GM18498 (cell line): Measurements from ENCODE around the gene RTL1.

Experiments used
- ATAC-seq: cut with Tn5 transposase; IDR thresholded peaks from one replicate; pipeline ENCODE4 v1.9.1; 2021; ENCODE audit warnings: mild to moderate bottlenecking, moderate library complexity; ENCODE audit not compliant: unreplicated experiment

Gene RTL1

DNA sequence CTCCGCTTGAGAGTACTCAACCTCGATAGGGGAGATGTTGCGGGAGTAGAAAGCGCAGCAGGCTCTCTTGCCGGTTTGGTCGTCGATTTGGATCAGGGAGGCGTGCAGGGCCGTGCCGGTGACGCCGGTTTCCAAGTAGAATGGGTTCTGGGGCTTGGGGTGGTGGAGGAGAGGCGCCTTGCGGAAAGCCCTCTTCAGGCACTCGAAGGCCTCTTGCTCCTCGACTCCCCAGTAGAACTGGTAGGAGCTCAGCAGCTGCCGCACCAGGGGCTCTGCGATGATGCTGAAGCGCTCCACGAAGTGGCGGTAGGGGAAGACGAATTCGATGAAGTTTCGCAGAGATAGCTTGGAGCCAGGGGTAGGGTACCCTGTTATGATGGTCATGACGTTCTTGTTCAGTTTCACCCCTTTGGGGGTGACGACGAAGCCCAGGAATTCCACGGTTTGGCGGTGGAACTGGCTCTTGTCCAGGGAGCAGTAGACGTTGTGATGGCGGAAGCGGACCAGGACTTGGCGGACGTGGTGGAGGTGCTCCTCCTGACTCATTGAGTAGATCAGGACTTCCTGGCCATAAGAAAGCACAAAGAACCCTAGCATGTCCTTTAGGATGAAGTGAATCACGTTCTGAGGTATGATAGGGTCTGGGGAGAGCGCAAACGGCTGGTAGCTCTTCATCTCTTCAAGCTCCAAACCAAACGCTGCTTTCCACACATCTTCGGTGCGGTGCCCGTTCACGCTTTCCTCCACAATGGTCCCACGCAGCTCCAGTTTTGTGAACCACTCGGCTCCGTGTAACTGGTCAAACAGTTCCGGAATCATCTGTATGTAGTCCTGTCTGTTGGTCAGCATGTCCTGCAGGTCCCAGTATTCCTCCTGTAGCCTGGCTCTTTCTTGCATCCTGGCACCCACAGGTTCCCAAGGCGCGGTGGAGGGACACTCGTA lies 21.2 kb downstream of the RTL1 start:
- ATAC-seq: no peak

DNA sequence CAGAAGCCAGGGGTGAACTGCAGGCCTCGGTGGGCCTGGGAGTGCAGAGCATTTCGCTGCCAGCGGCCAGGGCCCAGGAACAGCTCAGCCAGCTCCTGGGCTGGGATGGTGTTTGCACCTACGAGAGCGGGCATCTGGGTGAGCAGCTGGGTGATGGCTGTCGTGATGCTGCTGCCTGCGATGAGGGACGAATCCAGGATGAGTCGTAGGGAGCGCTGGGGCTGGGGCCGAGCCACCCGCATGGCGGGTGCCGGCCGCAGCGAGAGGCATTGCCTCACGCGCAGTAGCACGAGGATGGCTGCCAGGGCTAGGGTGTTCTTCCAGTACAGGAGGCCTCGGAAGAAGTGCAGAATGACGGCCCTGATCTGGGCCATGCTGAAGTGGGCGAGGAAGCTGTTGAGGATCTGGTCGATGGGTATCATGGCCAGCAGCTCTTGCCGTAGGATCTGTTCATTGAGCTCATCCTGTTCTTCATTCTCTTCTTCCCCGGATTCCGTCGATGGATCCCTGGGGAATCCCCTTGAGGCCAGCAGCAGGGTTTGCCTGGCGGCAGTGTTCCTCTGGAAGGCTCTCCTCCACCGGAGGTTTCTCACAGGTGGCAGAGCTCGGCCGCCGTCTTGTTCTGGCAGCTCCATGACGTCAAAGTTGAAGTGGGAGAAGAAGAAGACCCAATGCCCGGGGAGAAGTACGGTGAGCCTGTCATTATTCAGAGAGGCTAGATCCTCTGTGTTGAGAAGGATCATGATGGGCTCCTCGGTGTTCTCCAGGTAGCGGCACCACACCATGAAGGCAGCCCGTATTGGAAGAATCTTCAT lies 22.1 kb downstream of the RTL1 start:
- ATAC-seq: no peak

DNA sequence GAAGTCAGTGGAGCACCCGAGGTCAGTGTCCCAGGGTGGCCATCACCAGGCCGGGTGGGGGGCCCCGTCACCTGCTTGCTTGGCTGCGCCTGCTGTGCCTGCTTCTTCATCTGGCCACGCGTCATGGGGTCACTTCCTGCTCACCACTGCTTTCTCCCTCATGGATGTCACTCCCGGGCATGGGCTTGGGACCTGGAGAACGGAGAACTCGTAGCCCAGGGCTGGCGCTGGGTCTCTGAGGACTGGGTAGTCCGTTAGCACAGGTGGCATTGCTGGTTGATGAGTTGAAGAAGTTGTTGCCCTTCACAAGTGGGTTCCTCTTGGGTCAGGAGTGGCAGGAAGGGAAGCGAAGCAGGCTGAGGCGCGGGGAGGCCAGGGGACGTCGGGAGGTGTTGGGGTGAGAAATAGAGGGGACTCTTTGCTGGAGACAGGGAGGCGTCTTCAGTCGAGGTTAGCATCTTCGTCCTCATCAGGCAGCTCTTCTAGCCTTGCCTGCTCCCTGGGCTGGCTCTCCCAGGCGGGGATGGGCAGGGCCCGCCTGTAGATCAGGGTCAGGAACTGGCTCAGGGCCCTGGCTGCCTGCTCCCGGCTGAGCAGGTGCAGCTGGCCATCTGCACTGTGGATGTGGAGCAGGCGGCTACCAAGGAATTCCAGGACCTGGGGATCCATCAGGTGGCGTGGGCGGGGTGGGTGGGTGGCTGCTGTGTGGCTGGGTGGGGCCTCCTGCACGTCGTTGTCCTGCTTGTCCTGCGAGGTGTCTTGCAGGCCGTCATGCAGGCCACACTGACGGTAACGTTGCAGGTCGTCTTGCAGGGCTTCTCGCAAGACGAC lies 23.0 kb downstream of the RTL1 start:
- no peak for ATAC-seq

DNA sequence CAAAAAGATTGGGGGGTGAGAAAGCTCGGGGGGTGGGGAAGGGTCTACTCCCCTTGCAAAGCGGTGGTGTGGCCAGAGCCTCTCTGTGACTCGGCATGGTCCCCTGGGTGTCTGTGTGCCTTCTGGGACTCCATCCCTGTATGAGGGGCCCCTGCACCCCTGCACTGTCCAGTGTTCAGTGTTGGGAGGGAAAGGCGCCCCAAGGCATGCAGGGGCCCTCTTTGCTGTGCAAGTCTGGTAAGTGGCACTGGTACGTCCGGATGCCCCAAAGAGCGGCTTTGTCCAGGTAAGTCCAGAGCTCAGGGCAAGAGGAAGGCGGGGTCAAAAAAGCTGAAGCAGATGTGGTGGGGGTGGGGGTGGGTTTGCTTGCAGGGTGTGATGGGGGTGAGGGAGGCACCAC lies 23.7 kb downstream of the RTL1 start:
- no peak for ATAC-seq

DNA sequence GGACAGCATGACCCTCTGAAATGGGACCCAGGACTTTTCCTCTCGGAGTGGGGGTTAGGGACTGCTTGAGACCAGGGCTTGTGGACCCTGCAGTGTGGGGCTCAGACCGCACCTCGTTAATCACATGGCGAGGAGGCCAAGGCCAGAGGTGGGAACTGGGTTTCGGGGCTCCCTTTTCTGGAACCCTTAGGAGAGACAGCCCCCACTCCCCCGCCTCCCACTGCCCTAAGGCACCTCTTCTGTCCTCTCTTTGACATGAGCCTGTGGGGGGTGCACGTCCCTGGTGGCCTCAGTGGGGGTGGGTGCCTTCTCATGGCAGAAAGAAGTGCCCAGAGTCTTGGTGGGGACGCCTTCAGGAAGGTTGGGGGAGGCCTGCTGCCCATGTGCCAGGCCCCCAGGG lies 24.3 kb downstream of the RTL1 start:
- ATAC-seq: no peak

DNA sequence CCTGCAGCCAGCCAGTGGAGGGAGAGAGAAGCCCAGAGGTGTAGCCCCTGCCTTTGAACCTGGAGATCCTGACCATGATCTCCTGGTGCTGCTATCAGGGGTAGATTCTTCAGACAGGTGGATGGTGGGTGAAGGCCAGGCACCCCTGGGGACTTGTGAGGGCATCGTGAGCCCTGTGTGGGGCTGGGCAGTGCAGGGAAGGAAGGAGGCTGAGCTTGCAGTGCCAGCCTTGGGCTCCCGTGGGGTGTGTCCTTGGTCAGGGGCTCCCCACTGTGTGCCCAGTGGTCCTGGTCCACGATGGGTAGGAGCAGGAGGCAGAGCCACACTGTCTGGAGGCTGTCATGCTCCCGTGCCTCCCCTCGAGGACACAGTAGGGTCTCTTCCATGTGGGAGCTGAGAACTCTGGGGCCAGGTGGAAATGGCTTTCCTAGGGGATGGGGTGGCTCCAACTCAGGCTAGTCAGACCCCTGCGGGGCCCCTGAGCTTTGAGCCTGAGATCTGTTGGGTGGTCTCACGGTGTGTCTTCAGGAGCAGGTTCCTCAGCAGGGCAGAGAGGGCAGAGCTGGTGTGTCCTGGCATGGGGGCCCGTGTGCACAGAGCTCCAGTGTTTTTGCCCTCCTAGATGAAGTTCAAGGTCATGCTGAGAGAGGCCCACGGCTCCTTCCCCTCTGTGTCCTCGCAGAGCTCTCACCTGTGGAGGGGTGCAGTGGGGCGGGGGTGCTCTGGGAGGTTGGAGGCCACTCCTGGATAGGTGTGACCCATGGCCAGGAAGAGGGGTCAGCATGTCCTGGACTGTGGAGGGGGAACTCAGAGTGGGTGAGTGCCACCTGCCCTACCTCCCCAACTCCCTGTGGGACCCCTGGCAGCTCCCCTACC lies 25.0 kb downstream of the RTL1 start:
- no peak for ATAC-seq

DNA sequence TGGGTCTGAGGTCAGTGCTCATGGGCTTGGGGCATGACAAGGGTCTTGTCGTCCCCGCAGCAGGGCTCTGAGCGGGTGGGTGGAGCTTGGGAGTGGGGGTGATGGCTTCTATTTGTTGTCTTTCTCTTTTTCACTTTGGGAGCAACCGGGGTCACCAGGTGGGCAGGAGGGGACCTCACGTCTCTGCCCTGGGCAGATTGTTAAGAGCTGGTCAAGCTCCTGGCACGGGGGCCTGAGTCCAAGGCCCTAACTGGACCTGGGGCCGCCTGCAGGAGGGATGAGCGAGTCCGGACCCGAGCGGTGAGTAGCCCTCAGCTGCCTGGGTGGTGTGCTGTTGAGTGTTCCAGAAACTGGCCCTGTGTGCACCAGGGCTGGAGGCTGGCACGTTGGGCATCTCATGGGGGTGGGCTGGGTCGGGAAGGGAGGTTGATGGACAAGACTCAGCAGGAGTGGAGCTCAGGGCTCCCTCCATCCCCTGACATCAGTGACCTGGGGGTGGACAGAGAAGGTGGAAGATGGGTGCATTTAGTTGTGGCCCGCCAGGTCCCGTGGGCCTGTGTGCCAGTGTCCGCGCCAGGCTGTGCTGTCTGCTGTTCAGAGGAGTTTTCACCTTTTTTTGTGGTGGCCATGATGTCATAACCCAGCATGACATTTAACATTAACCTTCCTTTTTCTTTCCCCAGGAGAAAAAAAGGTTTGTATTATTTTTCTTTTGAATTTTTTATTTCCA lies 27.5 kb downstream of the RTL1 start:
- ATAC-seq: no peak

DNA sequence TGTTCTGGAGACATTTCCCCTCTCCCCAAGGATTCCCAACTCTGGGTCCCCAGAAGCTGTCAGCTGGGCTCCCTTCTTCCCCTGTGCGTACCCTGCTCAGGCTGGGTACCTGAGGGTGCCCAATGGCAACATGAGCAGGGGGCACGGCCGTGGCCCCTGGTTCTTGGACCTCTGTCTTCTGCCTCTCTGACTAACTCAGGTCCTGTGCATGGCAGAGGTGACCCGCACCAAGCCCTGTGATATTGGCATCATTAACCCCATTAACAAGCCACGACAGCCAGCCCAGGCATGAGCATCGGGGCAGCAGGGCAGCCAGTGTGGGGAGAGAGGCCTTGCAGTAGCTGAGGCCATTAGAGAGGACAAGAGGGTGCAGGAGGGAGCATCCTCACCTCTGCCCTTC lies 28.4 kb downstream of the RTL1 start:
- ATAC-seq: no peak

DNA sequence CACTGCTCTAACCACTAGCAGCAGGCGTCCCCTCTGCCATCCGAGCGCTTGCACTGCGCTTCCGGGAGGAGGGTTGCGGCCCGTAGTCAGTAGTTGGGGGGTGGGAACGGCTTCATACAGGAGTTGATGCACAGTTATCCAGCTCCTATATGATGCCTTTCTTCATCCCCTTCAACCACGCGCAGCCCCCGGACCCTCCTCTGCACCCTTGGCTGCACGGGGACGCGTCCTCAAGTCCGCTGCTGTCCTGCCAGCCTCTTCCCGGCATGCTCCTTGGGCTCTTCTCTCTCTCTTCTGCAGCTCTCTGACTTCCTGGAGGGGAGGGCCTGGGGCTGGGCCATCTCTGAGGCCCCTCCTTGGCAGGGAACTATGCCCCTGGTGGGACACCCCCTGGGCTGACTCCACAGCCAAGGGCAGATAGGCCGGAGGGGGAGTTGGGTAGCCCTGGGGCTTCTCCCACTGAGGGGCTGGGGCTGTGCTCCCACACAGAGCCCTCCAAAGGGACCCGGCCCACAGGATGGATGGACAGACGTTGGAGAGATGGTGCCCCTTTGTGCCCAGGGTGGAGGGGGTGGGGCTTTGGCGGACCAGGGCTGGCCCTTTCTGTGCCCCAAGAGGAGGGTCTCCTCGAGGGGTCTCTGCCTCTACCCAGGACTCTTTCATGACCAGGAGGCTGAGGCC lies 29.0 kb downstream of the RTL1 start:
- ATAC-seq: no peak

DNA sequence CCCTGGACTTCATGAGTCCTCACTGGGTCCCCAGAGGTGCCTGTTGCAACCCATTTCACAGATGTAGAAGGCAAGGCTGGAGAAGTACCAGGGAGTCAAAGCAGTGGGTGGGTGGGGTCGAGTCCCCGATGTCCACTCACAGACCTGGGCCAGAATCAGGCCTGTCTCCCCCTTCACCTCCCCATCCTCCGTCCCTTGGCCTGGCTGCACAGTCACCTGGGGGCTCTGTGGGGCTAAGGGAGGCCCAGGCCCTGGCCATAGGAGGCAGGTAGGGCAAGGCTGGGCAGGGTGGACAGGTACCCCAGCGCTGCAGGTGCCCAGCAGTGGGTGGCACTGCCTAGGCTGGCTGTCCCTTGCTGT lies 29.5 kb downstream of the RTL1 start:
- no peak for ATAC-seq

DNA sequence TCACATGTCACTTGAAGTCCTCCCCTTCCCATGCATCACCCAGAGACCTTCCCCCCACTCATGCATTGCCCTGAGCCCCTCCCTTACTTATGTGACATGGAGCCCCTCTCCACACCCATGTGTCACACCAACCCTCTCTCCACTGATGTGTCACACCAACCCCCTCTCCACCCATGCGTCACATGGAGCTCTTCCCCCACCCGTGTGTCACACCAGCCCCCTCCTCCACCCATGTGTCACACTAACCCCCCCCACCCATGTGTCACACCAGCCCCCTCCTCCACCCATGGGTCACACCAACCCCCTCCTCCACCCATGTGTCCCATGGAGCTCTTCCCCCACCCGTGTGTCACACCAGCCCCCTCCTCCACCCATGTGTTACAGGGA lies 30.4 kb downstream of the RTL1 start:
- ATAC-seq: no peak

DNA sequence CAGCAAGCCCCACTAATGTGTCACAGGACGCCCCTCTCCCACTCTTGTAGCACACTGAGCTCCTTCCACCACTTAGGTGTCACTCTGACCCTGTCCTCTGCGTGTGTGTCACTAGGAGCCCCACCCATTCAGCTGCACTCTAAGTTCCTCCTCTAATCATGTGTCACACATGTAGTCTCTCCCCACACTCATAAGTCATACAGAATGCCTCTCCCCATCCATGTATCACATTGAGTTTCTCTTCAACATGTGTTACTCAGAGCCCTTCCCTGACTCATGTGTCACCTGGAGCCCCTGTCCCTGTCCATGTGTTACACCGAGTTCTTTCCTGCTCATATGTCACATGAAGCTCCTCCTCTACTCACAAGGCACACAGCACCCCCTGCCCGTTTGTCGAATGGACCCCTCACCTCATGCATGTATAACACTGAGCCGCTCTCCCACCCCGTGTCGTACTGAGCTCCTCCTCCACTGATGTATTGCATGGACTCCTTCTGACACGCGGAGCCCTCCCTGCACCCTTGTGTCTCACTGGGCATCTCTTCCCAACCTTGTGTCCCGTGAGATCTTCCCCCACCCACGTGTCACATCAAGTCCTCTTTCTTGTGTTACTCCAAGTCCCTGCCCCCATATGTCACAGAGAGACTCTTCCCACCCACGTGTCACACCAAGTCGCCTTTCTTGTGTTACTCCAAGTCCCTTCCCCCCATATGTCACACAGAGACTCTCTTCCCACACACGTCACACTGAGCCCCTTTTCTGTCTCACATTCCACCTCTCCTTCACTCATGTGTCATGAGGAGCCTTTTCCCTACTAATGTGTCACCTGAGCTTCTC lies 31.0 kb downstream of the RTL1 start:
- ATAC-seq: no peak

DNA sequence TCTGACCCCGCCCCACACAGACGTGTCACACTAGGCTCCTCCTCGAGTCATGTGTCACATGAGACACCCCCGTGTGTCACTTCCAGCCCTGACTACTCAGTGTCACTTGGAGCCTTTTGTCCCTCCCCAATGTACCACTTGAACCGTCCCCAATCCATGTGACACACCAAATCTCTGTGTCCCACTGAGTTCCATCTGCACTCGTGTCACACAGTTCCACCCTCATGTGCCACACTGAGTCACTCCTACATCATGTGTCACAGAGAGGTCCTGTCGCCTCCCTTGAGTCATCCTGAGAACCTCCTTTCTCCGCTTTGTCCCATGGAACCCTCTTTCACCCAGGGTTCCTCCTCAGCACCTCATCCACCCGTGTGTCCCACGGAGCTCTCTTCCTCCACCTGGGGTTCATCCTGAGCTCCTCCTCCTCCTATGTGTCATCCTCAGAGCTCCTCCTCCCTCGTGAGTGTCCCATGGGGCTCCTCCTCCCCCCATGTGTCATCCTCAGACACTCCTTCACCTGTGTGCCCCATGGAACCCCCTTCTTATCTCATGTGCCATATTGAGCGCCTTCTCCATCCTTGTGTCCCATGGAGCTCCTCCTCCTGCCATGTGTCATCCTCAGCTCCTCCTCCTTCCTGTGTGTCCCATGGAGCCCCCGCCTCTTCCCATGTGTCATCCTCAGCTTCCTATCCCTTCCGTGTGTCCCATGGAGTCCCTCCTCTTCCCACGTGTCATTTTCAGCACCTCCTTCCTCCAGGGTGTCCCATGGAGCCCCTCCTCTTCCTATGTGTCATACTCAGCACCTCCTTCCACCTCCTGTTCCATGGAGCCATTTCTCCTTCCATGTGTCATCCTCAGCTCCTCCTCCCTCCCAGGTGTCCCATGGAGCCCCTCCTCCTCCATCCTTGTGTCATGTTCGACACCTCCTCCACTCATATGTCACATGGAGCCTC lies 32.0 kb downstream of the RTL1 start:
- no peak for ATAC-seq

DNA sequence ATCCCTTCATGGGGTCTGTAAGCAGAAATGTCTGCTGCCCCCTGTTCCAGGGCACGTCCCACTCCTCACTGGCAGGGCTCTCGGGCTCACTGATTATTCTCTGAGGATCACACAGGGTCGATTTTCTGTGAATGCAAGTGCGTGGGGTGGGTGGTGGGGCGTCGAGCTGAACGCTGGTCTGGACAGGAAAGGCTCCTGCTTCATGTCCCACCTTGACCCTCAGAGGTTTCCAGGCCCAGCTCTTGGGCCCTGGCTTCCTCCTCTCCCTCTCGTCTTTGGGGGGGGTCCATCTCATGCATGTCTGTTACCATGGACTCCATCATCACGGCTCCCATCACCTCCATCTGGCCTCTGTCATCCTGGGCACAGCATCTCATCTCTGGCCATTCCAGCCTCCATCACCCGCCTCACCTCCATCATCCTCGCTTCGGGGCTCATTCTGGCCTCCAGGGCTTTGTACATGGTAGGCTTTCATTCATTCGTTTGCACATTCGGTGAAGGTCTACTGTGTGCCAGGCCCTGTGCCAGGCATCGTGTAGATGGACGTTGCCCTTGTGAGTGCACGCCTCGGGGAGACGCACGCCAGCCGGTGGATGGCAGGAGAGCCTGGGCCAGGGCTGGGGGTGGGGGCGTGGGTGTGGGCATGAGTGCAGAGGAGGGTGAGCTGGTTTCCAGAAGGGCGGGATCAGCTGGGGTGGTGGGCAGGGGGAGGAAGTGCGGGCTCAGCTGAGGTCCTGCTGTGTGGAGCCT lies 34.7 kb downstream of the RTL1 start:
- ATAC-seq: no peak

DNA sequence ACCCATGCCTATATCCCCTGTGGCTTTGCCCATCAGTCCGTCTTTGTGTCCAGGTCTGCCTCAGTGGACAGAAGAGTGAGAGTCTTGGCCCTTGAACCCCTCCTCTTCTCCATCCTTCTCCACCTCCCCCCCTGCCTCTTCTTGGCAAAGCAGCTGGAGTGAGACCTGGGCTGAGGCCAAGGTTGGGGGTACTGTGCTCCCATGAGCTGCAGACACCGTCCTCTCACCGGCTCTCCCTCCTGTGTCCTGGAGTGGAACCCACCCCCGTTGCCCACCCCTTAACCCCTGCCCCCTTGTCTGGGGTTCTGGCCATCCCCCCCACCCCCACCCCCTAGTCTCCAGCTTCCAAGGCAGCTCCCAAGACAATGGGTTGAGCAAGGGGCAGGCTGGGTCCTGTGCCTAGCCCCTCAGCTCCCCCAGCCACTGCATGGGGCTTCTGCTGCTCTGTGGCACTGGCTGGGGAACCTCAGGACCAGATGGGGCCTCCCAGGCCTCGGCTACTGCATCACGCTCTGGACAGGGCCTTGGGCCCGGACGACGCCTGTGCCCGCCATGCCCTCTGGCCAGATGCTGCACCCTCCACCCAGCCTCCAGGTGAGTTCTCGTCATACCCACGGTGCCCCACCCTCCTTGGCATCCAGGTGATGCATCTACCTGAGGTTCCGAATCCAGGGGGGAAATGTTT lies 35.7 kb downstream of the RTL1 start:
- no peak for ATAC-seq
